Activated CD4-positive, alpha-beta T cell treated with anti-CD3 and anti-CD28 coated beads, Interleukin-2, Interleukin-6, amounts not matched to agents 100 ng/mL and 50 ng/mL, durations not matched to agents 16 hours and 8 hours (primary cell): Measurements from ENCODE around the gene LITAF.
"Not testable (repeated sequence)": the region's sequence is repeated elsewhere in the genome, so short reads cannot be mapped to it uniquely, and the experiment has no call there.

ENCODE experiments used
- DNase-seq: peaks from one replicate; pipeline ENCODE4 v3.0.0-alpha.2; 2020

The LITAF gene

DNA sequence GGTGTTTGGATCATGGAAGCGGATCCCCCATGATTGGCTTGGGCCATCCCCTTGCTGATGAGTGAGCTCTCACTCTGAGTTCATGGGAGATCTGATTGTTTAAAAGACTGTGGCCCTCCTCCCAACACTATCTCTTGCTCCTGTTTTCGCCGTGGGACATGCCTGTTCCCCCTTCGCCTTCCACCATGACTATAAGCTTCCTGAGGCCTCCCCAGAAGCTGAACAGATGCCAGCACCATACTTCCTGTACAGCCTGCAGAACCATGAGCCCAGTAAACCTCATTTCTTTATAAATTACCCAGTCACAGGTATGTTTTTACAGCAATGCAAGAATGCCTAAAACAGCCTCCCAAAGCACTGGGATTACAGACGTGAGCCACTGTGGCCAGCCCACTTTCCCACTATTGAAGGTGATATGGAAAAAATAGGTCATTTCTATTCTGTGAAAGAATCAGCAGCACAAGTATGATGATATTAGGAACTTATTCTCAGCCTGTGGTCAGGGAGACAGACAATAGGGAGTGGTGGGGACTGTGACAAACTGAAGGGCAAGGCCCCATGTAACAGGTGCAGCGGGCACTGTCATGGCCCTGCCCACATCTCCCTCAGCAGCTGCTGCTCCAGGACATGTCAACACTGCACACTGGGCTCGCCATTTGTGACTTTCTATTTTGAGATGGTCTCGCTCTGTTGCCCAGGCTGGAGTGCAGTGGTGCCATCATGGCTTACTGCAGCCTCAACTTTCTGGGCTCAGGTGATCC lies 33.7 kb upstream of the LITAF start:
- no peak for DNase-seq

DNA sequence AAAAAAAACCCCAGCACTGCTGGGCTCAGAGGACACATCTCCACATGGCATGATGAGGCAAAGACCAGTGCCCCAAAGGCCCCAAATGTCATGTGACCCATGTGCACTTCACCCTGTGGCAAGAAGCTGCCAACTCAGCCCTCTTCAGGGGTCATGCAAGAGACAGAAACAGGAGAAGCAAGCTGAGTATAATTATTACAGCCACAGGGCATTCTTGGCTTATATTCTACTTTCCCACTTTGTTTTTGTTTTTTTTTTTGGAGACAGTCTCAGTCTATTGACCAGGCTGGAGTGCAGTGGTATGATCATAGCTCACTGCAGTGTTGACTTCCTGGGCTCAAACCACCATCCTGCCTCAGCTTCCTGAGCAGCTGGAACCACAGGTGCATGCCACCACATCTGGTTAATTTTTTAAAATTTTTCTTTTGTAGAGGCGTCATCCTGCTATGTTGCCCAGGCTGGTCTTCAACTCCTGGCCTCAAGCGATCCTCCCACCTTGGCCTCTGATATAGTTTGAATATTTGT lies 32.7 kb upstream of the LITAF start:
- peak; percentile 47 for DNase-seq

DNA sequence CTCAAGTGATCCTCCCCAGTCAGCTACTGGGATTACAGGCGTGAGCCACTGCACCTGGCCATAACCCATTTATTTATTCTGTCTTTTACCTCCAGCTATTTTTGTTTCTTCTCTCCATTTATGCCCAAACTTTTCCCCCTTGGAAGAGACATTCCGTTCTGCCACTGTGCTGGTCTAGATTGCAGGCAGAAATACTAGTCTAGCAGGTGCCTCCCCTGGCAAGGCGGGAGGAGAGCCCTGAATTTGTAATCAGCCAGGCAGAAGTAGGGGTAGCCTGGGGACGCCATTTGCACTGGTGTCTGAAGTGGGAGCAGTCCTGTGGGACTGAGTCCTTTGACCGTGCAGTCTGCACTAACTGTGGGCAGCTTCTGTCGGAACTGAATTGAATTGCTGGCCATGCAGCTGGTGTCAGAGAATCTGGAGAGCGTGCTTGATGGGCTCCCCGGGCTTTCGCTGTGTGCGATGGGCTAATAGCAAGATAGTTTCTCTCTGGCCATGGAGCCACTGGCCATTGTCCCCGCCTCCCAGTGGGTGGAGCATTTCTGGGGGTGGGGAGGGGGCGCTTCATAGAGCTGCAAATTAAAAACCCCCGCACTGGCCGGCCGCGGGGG lies 31.5 kb upstream of the LITAF start:
- DNase-seq = no peak

DNA sequence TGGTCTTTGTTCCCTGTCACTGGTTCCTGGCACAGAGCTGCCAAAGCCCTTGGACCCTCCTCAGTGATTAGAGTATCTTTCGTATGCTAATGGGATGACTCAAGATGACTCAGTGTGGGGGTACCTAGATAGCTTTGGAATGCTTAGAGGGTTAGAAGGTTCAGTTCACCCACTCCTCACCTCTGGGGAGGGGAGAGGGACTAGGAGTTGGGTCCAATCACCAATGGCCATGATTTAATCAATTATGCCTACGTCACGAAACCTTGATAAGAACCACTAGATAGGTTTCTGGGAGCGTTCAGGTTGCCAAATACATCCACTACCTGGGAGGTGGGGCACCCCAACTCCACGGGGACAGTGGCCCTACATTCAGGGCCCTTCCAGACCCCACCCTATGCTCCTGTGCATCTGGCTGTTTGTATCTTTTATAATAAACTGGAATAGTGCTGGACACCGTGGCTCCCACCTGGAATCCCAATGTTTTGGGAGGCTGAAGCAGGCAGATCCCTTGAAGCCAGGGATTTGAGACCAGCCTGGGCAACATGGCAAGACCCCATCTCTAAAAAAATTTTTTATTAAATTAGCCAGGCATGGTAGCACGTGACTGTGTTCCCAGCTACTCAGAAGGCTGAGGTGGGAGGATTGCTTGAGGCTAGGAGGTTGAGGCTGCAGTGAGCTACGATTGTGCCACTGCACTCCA lies 29.2 kb upstream of the LITAF start:
- DNase-seq = no peak

DNA sequence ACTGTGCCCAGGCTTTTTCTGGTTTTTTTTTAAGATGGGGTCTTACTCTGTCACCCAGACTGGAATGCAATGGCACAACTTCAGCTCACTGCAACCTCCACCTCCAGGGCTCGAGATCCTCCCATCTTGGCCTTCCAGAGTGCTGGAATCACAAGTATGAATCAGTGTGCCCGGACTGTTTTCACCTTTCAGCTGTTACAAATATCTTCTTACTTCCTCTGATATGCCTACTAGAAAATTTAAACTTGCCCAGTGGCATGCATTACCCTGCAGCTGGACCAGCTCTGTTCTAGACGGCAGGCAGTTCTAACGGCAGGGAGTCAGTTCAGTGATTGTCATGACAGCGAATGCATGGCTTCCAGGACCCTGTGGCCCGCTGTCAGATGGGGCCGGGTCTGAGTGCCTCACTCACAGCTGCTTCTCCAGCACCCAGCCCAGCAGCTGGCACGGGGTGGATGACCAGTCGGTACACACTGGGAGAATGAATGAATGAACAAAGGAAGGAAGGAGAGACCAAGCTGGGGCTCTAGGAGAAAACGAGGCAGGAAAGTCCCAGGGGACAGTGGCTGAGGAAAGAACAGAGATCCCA lies 28.0 kb upstream of the LITAF start:
- no peak for DNase-seq

DNA sequence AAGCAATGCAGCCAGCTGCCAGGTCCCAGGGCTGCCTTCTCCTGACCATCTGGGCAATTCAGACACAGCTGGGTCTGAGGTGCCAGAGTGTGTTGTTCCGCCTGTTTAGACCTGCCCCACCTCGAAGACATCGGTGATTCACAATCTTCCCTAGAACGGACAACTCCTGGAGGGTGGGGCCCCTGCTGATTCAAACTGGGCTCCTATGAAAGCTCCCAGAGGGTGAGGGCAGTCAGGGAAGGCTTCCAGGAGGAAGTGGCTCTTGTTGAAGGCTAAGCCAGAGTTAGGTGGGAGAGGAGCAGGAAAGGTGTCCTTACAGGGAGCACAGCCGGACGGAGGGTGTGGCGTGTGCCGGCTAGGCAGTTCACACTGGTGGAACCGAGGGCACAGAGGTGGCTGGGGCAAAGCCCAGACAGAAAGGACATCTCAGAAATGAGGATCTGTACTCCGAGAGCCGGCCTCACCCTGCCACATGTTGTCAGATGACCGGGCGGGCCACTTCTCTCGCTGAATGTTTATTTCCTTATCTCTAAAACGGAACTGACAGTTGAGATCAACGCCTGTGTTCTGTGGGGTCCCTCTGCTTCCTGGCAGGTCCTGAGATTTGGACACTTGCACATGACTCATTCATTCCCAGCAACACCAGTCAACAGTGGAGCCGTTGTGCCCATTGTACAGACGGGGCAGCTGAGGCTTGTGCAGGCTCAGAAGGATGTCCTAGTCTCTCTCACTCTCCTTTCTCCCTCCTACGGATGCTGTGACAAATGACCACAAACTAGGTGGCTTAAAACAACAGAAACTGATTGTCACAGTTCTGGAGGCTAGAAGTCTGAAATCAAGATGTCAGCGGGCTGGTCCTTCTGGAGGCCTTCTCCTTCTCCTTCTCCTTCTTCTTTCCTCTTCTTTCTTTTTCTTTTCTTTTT lies 26.9 kb upstream of the LITAF start:
- peak; percentile 37 for DNase-seq

DNA sequence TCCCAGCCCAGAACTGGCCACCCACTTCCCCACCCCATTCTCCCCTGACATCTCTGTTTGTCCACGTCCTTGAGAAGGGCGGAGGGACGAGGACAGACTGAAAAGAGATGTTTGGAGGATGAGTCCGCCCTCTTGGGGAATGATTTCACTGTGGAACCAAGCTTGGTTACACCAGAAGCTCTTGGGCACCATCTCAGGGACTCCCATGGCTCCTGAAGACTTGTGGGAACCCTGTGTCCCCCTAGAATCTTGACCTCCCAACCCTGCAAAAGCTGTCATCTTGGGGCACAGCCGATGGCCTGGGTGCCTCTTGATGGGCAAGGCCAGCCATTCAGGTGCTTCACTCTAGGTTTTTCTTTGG lies 25.9 kb upstream of the LITAF start:
- no peak for DNase-seq

DNA sequence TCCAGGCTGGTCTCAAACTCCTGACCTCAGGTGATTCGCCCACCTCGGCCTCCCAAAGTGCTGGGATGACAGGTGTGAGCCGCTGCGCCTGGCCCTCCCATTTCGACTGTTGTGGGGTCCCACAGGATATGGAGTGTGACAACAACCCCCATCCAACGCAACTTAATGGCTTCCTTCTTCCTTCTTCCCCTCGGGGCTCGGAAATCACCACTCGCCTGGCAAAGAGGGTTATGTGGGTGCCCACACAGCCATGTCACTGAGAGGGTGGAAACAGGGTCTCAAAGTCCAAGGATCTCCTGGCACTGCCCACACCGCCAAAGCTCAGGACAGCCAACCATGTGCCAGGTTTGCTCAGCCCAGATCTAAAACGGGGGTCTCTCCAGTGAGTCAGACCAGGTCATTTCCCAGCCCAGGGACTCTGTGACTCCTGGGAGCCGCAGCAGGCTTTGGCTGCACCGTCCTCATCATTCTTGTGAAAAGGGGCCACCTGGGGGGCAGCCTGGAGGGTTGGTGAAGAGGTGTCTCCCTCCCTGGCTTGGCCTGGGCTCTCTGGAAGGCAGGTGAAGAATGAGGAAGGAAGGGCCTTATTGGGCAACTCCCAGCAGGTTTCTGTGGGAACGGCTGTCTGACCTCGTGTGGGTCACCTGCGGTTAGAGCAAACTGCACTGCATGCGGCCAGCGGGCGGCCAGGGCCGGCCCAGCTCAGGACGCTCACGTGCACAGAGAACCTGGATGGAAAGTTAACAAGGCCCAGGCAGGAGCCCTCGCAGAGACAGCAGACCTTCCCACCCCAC lies 25.3 kb upstream of the LITAF start:
- DNase-seq = no peak

DNA sequence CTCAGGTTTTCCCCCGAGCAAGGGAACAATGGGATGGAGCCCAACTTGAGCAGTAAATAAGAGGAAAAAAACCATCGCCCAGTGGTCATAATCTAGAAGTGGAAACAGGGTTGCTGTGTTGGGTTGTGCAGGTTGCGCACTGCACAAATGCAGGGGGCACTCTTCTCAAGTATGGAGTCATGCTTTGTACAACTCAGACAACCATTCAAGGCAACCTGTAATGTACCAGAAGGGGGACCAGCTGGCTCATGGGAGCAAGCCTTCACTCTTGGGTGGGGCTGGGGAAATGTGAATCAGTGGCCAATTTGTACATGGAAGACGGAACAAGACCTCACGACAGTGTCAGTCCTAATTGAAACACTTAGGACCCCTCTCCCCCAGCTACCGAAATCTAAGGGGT lies 23.9 kb upstream of the LITAF start:
- no peak for DNase-seq

DNA sequence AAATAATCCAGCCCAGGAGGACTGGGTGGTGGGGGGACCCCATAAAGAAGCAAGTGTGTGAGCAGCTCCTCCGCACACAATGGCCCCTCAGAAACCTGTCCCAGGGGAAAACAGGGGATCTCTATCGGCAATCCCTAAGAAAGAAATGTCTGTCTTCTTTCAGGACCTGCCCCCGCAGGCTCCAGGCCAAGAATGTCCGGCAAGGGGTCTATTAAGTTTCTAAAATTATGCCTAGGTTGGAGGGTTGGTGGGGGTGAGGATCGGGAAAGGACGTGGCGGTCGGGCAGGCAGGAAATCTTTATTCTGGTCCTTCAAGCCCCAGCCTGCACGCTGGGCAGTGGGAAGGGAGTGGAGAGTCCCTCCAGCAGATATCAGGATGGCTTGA lies 23.4 kb upstream of the LITAF start:
- no peak for DNase-seq

DNA sequence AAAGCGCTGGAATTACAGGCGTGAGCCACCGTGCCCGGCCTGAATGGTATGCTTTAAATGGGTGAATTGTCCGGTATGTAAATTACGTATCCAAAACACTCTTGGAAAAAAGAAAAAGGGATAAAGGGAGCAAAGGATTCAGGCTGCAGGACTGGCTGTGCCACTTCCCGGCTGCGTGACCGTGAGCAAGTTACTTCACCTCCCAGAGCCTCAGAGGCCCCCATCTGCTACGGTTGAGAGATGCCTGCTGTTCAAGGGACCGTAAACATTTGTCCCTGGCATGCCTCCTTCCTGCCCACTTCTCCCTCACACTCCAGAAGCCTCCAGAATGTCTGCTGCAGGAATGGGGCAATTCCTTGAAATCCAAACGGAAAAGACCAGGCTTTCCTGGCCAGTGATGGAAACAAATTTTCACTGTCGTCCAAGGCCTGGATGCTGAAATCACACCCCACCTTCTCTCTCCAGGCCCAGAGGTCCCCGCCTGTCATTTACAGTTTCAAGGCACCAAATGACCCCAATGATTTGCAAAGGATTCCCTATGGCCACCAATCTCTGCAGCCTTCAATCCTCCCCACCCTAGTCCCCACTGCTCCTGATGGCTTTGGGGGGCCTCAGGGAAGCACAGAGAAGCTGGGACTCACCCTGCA lies 22.9 kb upstream of the LITAF start:
- no peak for DNase-seq

DNA sequence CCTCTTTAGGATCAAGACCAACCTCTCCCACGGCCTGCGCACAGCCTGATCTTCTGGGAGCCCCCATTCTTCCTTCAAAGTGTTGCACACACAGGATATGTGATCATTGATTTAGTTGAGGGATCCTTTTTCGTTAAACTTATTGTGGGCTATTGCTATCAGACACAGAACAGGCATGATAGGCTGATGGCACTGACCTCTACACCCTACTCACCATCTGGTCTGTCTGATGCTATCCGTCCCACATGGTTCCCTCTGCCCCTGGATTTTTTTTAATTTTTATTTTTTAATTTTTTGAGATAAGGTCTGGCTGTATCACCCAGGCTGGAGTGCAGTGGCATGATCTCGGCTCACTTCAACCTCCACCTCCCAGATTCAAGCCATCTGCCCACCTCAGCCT lies 19.2 kb upstream of the LITAF start:
- no peak for DNase-seq

DNA sequence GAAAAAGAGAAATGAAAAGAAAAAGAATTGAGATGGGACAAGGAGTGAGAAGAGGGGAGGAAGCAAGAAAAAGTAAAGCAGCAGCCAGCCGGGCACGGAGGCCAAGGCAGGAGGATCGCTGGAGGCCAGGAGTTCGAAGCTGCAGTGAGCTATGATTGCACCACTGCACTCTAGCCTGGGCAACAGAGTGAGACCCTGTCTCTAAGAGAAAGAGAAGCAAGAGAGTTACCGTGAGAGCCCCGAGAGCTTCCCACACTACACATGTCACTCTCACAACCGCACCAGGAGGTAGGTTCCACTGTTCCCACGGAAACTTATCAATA lies 18.8 kb upstream of the LITAF start:
- DNase-seq = no peak

DNA sequence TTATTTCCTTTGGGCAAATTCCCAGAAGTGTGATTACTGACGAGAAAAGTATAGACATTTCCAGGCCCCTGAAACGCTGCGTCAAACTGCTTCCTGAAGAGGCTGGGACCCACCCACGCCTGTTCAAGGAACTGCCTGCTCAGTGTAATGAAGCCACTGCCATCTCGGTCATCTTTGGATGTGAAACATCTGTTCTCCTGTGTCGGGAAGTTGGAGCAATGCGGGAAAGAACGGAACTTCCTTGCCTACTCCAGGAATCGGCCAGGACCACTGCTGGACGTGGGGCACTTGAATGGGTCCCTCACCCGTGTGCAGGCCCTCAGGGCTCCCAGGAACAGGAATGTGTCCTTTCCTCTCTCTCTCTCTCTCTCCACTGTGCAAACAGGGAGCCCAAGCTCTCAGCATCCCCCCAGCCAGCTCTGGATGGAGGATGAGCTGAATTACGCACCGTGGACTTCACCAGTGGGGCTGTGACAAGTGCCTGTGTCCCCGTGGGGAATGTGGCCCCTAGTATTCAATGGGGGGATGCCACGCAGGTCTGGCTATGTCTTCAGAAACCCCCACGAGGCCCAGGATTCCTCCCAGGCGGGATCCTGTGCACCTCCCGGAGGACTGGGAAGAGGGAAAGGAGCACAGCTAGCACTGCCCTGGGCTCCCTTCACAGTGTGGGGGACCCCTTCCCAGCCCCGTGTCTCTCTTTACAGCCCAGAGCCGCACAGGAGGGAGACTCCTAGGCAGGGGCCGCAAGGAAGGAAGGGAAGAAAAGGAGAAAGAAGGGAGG lies 18.3 kb upstream of the LITAF start:
- no peak for DNase-seq

DNA sequence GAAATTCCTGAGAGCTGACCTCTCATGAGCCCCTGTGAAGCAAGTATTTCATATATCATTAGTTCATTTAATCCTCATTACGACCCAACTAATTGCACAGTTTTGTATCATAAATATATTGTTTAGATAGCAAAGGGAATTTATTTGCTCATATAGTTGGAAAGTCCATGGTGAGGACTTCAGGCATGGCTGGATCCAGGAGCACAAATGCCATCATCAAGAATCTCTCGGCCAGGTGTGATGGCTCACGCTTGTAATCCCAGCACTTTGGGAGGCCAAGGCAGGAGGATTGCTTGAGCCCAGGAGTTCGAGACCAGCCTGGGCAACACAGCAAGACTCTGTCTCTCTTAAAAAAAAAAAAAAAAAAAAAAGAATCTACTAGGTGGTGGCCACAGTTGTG lies 17.6 kb upstream of the LITAF start:
- DNase-seq = not testable (repeated sequence)

DNA sequence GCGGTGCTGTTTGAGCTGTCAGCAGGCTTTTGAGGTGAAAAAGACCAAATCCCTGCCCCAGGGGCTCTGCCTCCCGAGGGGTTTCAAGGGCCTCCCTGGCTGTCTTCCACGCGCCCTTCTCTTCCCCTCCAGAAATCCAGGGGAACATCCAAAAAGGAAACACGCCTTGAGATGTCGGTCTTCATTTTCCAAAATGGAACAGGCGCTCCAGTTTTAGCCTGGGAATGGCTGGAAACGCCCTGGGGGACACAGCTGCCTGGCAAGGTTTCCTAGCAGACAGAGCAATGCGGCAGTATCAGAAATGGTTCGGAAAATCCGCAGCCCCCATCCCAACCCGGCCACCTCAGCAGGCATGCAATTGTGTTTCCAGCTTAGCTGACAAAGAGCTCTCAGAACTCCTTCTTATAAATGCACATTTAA lies 16.6 kb upstream of the LITAF start:
- no peak for DNase-seq

DNA sequence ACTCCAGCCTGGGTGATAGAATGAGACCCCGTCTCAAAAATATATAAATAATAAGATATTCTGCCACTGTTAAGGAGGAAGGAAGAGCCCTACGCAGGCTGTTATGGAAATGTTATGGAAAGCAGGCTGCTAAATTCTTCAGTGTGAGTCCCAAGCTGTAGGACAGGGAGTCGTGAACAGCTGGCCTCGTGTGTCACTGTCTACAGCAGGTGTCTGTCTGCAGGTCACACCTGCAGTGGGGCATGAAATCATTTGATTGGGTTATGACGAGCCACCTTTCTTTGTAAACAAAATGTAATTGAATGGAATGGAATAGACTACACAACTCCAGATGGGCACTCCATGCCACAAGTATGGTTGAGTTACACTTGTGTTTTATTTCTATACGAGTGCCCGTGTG lies 15.6 kb upstream of the LITAF start:
- no peak for DNase-seq

DNA sequence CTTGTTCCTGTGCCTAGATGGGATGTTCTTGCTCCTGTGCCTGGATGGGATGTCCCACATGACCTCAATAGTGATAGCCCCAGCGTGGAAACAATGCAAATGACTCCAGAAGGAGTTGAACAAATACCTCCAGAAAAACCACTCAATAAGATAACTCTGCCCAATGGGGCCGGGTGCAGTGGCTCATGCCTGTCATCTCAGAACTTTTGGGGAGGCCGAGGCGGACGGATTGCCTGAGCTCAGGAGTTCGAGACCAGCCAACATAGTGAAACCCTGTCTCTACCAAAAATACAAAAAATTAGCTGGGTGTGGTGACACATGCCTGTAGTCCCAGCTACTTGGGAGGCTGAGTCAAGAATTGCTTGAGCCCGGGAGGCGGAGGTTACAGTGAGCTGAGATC lies 15.2 kb upstream of the LITAF start:
- no peak for DNase-seq

DNA sequence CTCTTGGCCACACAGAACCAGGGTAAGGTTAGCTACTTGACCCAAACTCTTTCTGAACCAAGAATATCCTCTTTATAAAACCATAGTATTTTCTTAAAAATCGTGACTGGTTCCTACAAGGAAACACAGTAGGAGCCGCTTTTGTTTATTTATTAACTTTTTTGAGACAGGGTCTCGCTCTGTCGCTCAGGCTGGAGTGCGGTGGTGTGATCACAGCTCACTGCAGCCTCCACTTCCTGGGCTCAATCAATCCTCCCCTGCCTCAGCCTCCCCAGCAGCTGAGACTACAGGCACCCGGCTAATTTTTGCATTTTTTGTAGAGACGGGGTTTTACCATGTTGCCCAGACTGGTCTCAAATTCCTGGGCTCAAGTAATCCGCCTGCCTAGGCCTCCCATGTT lies 14.7 kb upstream of the LITAF start:
- DNase-seq = no peak

DNA sequence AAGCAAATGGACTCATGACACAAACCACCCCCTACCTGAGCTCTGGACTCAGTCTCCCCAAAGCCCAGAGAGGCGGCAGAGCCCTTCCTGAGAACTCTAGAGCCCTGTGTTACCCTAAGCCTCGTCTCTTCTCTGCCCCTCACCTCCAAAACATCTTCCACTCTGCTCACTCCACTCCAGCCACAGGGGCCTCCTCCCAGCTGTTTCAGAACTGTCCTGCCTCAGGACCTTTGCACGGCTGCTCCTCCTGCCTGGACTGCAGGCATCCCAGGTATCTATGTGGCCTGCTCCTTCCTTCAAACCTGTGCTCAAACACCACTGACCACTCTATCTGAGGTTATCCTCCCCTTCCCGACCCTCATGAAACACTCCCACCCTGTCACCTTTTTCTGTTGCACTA lies 12.9 kb upstream of the LITAF start:
- DNase-seq = no peak
